HG03095 (cell line): ENCODE results near the gene C1QL1.

Experiments used
- ATAC-seq: cut with Tn5 transposase; IDR thresholded peaks from one replicate; pipeline ENCODE4 v1.9.1; 2021; ENCODE audit warnings: moderate library complexity; ENCODE audit not compliant: unreplicated experiment

The C1QL1 gene

DNA sequence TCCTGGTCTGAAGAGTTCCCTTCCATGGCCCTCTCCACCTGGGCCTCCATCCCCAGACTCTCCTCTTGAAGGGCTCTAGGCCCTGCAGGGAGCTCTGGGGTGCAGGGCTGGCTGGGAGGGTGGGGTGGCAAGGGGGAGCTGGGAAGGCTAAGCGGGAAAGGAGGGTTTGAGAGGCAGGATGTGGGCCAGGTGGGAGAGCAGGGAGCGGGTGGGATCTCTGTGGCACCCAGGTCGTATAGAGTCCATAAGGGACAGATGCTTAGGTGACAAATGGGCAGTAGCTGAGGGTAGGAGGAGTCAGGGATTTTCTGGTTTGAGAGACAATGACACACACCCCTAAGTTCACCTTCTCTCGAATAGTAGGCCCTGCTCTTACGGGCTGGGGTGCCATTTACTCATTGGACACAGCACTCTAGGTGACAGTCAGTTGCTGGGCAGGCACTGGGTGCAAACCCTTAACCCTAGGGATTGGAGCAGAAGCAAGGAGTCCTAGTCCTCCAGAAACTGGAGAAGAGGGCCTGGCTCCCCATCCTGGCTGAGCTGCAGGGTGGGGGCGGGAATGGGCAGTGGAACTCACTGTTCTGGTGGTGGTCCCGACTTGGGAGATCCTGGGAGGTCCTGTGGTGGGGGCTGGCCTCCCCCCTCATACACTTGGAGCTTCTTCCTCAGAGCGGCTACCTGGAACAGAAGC, 35.9 kb downstream of the C1QL1 start:
- ATAC-seq, result no peak

DNA sequence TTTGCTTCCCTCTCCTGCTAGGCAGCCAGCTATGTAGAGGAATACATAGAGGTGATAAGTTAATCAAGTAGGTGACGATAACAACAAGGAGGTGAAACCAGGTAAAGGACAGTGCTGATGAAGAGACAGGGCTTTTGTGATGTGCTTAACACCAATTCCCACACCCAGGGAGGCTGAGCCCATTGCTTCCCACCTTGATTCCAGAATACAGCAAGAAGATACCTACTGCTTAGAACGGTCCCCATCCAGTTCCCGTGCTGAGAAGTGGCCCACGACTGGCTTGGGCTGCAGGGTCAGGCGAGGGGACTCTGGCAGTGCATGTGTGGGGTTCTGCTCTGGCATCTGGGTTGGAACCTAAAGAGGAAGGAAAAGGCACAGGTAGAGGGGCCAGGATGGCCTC, 36.7 kb downstream of the C1QL1 start:
- ATAC-seq, result no peak

DNA sequence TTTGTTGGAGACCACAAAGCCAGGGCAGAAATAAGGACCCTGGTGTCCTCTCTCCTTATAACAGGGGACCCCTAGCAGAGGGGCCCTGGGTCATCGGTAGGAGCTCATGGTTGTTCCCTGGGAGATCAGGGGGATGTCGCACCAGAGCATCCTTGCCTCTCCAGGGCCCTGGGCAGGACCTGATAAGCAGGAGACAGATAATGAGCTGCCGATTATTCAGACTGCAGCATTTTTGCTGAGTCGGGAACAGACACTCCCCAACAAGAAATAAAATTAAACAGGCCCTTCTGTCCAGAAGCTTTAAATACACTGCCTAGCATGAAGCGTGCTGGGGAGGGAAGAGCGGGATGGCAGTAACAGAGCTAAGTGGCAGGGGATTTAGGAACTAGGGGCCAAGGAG, 37.4 kb downstream of the C1QL1 start:
- no peak for ATAC-seq

DNA sequence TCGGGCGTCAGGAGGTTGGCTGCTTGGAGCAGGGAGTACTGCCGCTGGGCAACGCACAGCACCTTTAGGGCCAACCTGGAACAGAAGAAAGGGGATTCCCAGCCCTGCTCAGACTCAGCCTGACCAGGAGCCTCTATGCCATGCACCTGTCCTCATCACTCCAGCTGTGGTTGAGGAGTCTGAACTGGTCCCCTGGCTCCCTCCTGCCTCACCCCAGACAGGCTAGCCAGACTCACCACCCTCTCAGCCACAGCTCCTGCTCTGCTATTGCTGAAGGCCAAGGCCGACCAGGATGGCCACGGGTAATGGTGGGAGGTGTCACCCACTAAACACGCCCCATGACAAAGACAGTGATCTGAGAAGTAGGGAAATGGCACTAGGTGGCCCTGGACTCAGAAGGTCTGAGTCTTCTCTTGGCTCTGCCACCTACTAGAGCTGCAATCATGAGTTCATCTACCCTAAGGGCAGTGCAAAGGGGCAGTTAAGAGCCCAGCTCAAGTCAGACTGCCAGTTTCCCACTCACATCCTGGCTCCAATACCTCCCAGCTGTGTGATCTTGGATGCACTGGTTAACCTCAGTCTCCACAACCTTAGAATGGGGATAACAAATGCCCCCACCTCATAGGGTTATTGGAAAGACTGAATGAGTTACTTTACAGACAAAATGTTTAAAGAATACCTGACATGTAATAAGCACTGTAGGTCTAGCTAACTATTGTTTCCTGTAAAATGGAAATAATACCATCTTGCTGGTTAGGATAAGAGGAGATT, 39.0 kb downstream of the C1QL1 start:
- no peak for ATAC-seq

DNA sequence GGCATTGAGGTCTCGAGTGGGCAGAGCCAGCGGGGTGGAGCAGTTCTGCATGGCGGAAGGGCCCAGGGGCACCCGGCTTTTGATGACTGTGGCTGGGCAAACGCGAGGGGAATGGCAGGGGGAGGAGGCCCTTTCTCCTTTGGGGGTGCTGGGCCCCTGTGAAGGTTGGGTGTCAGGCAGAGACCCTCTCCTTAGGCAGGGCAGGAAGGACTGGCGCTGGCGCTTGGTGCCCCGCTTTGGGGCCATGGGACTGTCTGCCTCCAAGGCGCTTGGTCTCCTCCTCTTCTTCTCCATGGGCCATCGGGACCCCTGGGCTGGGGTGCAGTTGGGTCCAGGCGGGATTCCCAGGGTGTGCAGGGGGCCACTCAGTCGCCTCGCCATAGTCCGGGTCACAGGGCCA, 40.0 kb downstream of the C1QL1 start:
- no peak for ATAC-seq

GRCh38 chr17:44927696-44928095, 40.4 kb downstream of the C1QL1 start:
- no peak for ATAC-seq

- no peak for ATAC-seq
Observed at GRCh38 chr17:44926821-44927525, 41.1 kb downstream of the C1QL1 start.

DNA sequence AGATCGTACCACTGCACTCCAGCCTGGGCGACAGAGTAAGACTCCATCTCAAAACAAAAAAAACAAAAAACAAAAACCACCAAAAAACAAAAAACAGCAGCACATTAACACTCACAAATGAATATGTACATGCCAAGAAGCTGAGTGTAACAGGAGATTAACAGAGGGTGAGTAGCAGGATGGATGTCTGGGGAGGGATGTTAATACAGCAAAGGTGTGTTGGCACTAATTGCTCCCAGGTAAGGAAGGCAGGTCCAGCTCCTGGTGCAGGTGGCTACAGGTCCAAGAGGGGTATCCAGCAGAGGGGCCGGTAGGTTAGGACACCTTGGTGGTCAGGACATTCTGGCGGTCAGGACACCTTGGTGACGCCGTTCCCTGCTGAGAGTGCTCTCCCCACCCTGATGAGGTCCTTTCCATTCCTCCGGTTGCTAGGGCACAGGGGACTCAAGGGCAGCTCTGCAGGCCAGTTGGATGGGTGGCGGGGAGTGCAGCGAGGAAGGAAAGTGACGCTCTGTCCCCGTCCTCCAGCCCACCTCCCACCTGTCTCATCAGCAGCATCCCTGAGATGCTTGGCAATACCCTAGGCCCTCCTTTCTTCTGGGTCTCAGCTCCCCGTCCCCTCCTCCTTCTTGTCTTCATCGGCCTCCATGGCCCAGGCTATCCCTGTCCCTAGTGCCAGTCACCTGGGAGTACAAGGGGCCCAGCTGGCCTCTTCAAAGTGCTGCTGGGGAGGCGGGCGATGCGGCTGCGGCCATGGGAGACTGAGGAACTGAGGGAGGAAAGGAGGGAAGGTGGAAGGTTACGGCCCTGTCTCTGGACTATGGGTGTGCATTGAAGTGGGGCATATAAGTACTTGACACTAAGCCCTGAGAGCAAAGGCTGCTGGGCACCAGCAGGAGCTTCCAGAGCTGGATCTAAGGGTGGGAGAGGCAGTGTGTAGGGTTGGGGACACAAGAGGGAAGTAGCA, 42.1 kb downstream of the C1QL1 start:
- no peak for ATAC-seq

DNA sequence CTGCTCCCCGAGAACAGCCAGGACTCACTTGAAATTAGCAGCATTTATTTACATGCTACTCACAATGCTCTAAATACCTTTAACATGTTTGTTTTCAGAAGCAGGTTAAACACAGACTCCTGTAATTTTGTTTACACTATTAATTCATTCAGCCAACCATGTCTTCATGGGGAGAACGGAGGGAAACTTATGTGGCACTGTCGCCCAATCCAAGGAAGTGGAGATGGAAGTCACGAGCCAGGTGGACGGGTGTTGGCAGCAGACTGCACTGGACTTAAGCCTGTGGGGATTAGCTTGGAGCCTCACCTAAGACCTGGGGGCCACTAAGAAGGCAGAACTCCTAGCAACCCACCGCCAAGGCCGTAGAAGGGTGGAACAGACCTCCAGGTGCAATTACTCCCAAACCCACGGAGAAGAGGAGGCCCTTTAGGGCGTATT, 44.0 kb downstream of the C1QL1 start:
- ATAC-seq, result no peak

DNA sequence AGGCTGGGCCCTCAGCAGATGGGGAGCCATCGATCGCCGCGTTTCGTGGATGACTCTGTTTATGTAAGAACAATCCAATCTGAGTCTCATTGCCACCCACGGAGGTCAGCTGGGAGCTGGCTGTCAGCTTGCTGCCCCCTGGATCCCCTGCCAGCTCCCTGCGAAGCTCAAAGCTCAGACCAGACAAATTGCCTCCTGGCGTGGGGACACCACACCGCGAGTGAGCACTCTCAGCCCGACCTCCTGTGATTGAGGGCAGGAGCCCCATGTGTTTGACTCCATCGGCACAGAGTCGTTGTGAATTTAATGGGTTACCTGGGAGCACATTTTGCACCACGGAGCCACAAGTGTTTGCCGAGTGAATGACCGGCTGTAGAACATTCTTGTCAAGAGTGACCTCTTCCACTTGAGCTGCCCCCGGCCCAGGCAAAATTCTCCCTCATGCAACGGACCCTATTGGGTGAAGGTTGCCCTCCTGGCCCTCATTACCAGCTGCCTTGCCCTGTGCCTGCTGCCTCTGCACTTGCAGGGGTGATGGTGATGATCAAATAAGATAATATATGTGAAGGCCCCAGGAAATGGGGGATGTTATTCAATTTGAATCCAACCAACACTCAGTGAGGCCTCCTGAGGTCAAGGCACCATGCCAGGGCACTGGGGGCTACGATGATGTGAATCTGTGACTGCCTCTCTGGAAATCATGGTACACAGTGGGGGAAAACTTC, 45.2 kb downstream of the C1QL1 start:
- ATAC-seq, result no peak

- ATAC-seq, result no peak
Observed at GRCh38 chr17:44922136-44922535, 46.0 kb downstream of the C1QL1 start.

GRCh38 chr17:44921122-44921882, 46.8 kb downstream of the C1QL1 start:
- ATAC-seq, result no peak

DNA sequence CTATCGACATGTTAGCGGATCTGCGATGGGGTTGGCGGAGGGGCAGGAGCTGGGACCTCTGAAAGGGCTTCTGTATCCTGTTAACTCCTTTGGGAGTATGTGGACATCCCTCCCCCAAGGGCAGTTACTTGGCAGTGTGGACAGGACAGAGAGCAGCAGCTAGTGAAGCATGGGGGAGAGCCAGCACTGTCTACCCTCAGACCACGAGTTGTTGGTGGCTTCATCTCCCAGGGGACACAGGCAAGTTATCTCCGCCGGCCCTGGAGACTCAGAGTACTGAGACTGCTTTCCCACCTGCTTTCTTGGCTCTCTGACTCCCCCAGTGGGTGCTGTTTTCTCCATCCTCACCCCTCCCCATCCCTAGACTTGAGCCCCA, 47.5 kb downstream of the C1QL1 start:
- ATAC-seq, result no peak

DNA sequence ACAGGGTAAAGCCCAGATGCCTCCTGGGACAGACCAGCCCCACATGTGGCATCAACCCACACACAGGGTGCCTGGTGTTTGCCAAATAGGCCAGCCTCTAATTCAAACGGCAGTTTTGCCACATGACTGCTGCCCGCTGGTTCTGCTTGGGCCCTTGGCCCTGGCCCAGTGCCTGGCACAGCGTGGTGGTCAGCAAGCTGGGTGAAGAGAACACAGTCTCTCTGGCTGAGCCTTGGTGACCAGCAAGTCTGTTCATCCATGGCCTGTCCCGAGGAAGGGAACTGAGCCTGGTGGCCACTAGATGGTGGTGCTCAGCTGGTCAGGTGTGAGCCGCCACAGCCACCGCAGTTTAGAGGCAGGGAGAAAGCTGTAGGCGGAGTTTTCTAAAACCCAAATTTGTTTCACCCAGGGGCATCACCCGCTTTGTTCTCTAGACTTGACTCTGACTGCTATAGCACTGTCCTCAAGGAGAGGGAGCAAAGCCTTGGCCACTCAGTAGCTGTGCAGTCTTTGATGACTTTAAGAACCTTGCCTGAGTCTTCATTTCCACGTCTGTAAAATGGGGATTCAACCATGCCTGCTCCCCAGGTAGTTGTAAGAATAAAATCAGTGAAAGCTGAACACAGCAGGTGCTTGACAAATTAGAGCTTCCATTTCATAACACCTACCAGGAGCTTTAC, 48.1 kb downstream of the C1QL1 start:
- peak; percentile 71 for ATAC-seq

DNA sequence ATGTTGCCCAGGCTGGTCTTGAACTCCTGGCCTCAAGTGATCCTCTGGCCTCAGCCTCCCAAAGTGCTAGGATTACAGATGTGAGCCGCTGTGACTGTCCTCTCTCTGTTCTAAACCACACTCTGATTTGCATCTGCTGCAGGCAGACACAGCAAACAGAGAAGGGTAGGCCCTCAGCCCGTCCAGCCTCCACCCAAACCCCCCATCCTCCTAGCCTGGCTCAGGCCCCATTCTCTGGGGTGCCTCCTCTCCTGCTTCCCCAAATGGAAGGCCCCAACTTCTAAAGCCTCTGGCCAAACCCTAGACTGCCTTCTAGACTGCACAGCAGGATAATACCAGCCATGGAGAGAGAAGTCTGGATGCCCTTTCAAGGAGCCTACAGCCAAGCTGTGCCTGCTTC, 48.7 kb downstream of the C1QL1 start:
- ATAC-seq, result no peak

- ATAC-seq, result no peak
Observed at GRCh38 chr17:44918006-44918405, 50.1 kb downstream of the C1QL1 start.

- no peak for ATAC-seq
Observed at GRCh38 chr17:44917456-44917855, 50.6 kb downstream of the C1QL1 start.

- no peak for ATAC-seq
Observed at GRCh38 chr17:44916781-44917241, 51.3 kb downstream of the C1QL1 start.
